ENCODE measurements around the gene ICOSLG.
"Not testable (repeated sequence)": the region's sequence is repeated elsewhere in the genome, so short reads cannot be mapped to it uniquely, and the experiment has no call there.

ICOSLG gene, protein sequence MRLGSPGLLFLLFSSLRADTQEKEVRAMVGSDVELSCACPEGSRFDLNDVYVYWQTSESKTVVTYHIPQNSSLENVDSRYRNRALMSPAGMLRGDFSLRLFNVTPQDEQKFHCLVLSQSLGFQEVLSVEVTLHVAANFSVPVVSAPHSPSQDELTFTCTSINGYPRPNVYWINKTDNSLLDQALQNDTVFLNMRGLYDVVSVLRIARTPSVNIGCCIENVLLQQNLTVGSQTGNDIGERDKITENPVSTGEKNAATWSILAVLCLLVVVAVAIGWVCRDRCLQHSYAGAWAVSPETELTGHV

GRCh38 chr21:44240842-44241241 lies at the start of gene ICOSLG:
Gene ICOSLG, minus strand, starts transcription at chr21:44240943. Its CDS starts 126 bp downstream, at chr21:44240817.
- DNase-seq, result not testable (repeated sequence)

DNA sequence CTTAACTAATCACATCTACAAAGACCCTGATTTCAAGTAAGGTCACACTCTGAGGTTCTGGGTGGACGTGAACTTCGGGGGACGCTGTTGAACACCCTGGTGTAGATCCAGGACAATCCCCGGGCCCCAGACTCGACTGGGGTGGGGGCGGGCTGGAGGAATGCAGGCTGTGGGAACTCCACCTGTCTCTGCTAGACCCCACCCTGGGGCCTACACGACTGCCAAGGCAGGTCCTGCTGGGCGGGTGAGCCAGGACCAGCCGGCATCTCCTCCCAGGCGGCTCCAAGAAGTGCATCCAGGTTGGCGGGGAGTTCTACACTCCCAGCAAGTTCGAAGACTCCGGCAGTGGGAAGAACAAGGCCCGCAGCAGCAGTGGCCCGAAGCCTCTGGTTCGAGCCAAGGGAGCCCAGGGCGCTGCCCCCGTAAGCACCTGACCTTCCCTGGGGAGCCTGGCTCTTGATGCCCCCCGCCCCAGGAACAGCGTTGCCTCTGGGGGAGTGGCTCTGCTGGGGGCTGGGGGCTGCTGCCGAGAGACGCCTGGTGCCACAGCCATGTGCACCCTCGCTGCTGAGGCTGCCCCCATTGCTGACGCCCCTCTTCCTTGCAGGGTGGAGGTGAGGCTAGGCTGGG lies 48.8 kb upstream of the ICOSLG start:
- DNase-seq, result no peak

DNA sequence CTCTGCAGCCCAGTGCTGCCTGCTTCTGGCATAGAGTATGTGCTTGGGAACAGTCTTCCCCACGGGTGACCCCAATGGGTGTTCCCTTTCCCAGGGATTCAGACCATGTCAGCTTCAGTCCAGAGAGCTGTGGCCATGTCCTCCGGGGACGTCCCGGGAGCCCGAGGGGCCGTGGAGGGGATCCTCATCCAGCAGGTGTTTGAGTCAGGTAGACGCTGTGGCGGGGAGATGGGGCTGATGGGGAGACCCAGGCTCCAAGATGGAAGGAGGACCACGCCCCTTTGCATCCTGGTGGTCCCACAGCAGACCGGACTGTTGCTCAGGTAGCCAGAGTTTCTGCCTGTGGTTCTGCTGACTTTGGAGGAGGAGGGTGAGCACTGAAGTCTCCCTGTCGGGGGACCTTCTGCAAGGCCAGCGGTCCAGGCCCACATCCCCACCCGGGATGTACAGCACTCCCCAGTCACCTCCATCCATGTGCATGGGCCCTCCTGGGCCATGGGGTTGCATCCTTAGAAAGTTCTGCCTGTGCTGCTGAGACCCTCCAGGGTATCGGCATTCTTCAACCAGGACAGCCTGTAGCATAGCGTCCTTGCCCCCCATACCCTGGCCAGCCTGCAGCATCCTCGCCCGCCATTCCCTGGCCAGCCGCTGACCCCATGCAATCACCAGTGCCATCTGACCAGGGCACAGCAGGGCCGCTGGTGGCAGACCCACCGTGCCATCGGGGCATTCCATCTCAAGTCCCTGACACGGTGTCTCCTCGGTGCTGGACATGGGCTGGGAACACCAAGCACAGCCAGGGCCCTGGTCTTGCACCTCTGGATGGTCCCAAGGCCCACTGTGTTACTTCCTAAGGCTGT lies 47.7 kb upstream of the ICOSLG start:
- no peak for DNase-seq

GRCh38 chr21:44286716-44287632 lies 46.2 kb upstream of the ICOSLG start:
- no peak for DNase-seq

- no peak for DNase-seq
These were observed 45.5 kb upstream of the ICOSLG start for GRCh38 chr21:44286086-44286715.

- no peak for DNase-seq
These were observed 44.6 kb upstream of the ICOSLG start, which contains the start of gene AIRE for GRCh38 chr21:44285138-44285992. Gene AIRE, plus strand, starts transcription at chr21:44285876. Its CDS starts 131 bp downstream, at chr21:44286007.

GRCh38 chr21:44283948-44284347 lies 43.2 kb upstream of the ICOSLG start:
- DNase-seq, result no peak

GRCh38 chr21:44283211-44283785 lies 42.6 kb upstream of the ICOSLG start:
- DNase-seq, result not testable (repeated sequence)

DNA sequence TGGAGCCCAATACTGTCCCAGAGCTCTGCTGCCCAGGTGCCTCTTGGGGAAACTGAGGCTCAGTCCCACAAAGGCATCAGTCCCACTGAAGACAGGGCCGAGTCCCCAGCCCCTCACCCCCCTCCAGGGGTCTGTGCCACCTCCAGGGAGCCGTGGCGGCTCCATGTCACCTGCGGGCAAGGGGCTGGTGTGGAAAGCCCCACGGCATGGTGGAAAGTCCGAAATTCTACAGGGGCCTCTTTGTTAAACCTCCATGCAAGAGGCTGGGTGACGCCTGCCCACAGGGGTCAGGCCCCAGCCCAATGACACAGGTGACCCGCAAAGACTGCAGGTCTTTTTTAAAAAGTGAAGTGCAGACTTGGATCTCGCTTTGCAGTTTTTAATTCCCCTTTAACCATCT lies 41.6 kb upstream of the ICOSLG start:
- no peak for DNase-seq

- DNase-seq, result no peak
These were observed 41.1 kb upstream of the ICOSLG start for GRCh38 chr21:44281801-44282200.

DNA sequence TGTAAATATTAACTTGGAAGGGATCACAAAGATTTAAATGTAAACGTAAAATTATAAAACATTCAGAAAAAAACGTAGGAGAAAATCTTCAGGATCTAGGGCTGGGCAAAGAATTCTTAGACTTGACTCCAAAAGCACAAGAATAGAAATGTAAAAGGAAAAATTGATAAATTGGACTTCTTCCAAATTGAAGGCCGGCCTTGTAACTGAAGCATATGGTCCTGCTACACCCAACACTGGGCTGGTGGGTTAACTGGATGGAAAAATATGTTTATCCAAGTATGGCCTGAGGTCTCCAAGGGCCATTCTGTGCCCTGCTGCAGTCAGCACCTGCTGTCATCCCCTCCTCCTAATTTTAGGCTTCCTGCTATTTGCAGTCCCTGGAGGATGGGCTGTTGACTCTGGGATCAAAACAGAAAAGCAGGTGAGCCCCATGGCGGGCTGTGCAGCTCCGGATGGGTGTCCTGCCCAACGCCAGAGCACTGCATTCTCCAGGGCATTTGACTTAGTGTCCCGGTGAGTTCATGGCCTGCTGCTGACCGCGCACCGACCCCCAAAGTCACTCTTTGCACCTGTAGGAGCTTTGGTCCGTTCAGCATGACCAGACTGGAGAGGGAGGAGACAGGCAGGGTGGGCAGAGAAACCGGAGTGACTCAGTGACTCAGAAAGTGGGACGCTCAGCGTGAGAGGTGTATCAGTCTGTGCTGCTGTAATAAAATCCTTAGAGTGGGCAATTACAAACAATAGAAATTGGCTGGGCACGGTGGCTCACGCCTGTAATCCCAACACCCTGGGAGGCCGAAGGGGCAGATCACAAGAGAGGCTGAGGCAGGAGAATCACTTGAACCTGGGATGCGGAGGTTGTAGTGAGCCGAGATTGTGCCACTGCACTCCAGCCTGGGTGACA lies 38.9 kb upstream of the ICOSLG start:
- no peak for DNase-seq

- DNase-seq, result no peak
These were observed 34.3 kb upstream of the ICOSLG start for GRCh38 chr21:44275041-44275440.

GRCh38 chr21:44273046-44273445 lies 32.3 kb upstream of the ICOSLG start:
- no peak for DNase-seq

DNA sequence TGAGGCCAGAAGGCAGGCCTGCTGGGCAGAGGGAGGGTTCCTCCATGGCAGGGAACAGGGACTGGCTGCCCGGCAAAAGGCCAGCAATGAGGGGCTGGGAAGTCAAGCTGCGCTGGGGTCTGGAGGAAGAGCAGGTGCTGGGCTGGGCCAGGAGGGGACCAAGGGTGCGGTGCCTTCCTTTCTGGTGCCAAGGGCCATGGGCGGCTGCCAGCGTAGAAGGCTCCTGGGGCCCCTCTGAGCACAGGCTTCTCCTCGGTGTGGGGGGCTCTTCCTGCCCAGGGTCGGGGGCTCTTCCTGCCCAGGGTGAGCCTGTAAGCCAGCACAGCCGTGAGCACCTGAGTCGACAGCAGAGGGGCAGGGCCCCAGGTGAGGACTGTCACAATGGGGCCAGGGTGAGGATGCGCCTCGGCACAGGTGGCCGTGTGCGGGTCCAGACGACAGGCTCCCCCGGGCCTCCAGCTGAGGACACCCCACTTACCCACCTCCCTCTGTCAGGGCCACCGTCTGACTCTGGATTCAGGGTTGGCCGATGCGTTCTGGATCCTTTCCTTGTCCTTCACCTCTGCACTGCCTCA lies 31.6 kb upstream of the ICOSLG start:
- DNase-seq, result no peak

- DNase-seq, result no peak
These were observed 31.0 kb upstream of the ICOSLG start for GRCh38 chr21:44271558-44272283.

GRCh38 chr21:44269090-44269489 lies 28.3 kb upstream of the ICOSLG start:
- DNase-seq, result no peak

- DNase-seq, result peak; percentile 12 to 19
These were observed 27.0 kb upstream of the ICOSLG start for GRCh38 chr21:44267655-44268142.

DNA sequence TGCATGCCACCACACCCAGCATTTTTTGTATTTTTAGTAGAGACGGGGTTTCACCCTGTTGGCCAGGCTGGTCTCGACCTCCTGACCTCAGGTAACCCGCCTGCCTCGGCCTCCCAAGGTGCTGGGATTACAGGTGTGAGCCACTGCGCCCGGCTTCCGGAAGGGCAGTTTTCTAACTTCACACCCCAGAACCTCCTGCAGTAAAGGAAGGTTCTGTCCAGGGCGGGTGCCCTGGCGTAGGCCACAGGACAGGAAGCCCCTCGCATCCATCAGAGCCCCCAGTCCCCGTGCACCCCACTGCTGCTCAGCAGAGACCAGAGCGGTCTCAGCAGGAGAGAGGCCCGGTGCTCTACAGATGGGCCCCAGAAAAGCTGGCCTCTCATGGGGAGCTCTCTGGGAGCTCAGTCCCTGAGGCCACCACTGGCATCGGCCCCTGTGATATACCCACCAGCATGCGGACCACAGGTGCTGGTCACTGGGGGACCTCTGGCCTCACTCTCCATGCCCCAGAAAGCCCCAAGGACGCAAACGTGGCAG lies 25.1 kb upstream of the ICOSLG start:
- no peak for DNase-seq

All from activated CD4-positive, alpha-beta T cell treated with anti-CD3 and anti-CD28 coated beads, Interleukin-2, amount 50 U/mL, for 48 hours (primary cell).